ENCODE measurements around the gene BLM. TPM values are rescaled to one million over a fixed set of nuclear protein-coding genes. Genes with fewer than 3 reads are reported as not detected.

Gene BLM
- total and polyA plus RNA-seq, 10 of the 15 experiments (the other 5 are each of a cell fraction or from before 2014, with no cell fraction given), result 23.0 to 68.4 (median 43.9) TPM

DNA sequence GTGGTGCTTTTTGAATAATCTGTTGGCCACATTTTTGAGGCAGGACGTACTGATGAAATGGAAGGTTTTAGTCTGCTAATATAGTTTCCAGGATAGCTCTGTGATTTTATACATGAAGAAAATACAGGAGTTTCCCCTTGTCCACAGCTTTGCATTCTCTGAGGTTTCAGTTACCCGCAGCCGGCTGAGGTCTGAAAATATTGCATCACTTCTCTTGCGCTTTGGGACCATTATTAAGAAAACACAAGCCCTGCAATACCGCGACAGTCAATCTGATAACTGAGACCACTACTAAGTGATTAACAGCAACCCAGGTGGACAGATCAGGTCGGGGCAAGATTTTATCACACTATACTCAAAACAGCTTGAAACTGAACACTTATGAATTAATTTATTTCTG is 33.0 kb downstream of the BLM start (continued):
- TF ChIP-seq, protein P1, sequence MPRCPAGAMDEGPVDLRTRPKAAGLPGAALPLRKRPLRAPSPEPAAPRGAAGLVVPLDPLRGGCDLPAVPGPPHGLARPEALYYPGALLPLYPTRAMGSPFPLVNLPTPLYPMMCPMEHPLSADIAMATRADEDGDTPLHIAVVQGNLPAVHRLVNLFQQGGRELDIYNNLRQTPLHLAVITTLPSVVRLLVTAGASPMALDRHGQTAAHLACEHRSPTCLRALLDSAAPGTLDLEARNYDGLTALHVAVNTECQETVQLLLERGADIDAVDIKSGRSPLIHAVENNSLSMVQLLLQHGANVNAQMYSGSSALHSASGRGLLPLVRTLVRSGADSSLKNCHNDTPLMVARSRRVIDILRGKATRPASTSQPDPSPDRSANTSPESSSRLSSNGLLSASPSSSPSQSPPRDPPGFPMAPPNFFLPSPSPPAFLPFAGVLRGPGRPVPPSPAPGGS (IDR thresholded peaks at IDR 0.05; ENCODE audit: borderline replicate concordance, insufficient read depth, low read depth, low read length, poor library complexity, severe bottlenecking), result no peak
- TF ChIP-seq TCF3 (IDR thresholded peaks at IDR 0.05; ENCODE audit: borderline replicate concordance, insufficient read depth, low read depth, low read length), result no peak
- no peak for TF ChIP-seq EP300 (IDR thresholded peaks at IDR 0.05; ENCODE audit: borderline replicate concordance in 1 of 2, control insufficient read depth in 1 of 2, low read depth in 2 of 2, low read length in 2 of 2)
- TF ChIP-seq BMI1 (IDR thresholded peaks at IDR 0.05; ENCODE audit: borderline replicate concordance), result no peak
- no peak for TF ChIP-seq ASH2L (IDR thresholded peaks at IDR 0.05; ENCODE audit: borderline replicate concordance, low read depth)
- TF ChIP-seq, protein P2, sequence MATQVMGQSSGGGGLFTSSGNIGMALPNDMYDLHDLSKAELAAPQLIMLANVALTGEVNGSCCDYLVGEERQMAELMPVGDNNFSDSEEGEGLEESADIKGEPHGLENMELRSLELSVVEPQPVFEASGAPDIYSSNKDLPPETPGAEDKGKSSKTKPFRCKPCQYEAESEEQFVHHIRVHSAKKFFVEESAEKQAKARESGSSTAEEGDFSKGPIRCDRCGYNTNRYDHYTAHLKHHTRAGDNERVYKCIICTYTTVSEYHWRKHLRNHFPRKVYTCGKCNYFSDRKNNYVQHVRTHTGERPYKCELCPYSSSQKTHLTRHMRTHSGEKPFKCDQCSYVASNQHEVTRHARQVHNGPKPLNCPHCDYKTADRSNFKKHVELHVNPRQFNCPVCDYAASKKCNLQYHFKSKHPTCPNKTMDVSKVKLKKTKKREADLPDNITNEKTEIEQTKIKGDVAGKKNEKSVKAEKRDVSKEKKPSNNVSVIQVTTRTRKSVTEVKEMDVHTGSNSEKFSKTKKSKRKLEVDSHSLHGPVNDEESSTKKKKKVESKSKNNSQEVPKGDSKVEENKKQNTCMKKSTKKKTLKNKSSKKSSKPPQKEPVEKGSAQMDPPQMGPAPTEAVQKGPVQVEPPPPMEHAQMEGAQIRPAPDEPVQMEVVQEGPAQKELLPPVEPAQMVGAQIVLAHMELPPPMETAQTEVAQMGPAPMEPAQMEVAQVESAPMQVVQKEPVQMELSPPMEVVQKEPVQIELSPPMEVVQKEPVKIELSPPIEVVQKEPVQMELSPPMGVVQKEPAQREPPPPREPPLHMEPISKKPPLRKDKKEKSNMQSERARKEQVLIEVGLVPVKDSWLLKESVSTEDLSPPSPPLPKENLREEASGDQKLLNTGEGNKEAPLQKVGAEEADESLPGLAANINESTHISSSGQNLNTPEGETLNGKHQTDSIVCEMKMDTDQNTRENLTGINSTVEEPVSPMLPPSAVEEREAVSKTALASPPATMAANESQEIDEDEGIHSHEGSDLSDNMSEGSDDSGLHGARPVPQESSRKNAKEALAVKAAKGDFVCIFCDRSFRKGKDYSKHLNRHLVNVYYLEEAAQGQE (IDR thresholded peaks at IDR 0.05; ENCODE audit: low read depth, low read length), result no peak
- TF ChIP-seq NFIC (IDR thresholded peaks at IDR 0.05; ENCODE audit: low read depth, low read length), result peak; percentile 68; the same call in 1 of the 2 replicates
- TF ChIP-seq TARDBP (IDR thresholded peaks at IDR 0.05; ENCODE audit: borderline replicate concordance), result no peak
- no peak for TF ChIP-seq MEF2B (IDR thresholded peaks at IDR 0.05; ENCODE audit: partially characterized antibody, poor library complexity, severe bottlenecking)
- TF ChIP-seq HDAC6 (IDR thresholded peaks at IDR 0.05; ENCODE audit: unreplicated experiment), result no peak
- TF ChIP-seq FOS (IDR thresholded peaks at IDR 0.05; ENCODE audit: borderline replicate concordance, extremely low read depth, insufficient read length), result no peak
- TF ChIP-seq, protein P3, sequence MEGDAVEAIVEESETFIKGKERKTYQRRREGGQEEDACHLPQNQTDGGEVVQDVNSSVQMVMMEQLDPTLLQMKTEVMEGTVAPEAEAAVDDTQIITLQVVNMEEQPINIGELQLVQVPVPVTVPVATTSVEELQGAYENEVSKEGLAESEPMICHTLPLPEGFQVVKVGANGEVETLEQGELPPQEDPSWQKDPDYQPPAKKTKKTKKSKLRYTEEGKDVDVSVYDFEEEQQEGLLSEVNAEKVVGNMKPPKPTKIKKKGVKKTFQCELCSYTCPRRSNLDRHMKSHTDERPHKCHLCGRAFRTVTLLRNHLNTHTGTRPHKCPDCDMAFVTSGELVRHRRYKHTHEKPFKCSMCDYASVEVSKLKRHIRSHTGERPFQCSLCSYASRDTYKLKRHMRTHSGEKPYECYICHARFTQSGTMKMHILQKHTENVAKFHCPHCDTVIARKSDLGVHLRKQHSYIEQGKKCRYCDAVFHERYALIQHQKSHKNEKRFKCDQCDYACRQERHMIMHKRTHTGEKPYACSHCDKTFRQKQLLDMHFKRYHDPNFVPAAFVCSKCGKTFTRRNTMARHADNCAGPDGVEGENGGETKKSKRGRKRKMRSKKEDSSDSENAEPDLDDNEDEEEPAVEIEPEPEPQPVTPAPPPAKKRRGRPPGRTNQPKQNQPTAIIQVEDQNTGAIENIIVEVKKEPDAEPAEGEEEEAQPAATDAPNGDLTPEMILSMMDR (IDR thresholded peaks at IDR 0.05 in 2 of 3, conservative IDR thresholded peaks at IDR 0.05 in 1 of 3; ENCODE audit: control insufficient read depth in 2 of 3, extremely low read depth in 1 of 3, insufficient read depth in 1 of 3, low read depth in 3 of 3, low read length in 3 of 3), result no peak
- TF ChIP-seq, protein P4, sequence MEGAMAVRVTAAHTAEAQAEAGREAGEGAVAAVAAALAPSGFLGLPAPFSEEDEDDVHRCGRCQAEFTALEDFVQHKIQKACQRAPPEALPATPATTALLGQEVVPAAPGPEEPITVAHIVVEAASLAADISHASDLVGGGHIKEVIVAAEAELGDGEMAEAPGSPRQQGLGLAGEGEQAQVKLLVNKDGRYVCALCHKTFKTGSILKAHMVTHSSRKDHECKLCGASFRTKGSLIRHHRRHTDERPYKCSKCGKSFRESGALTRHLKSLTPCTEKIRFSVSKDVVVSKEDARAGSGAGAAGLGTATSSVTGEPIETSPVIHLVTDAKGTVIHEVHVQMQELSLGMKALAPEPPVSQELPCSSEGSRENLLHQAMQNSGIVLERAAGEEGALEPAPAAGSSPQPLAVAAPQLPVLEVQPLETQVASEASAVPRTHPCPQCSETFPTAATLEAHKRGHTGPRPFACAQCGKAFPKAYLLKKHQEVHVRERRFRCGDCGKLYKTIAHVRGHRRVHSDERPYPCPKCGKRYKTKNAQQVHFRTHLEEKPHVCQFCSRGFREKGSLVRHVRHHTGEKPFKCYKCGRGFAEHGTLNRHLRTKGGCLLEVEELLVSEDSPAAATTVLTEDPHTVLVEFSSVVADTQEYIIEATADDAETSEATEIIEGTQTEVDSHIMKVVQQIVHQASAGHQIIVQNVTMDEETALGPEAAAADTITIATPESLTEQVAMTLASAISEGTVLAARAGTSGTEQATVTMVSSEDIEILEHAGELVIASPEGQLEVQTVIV (IDR thresholded peaks at IDR 0.05; ENCODE audit: borderline replicate concordance, partially characterized antibody), result no peak
- TF ChIP-seq CBFB (IDR thresholded peaks at IDR 0.05; ENCODE audit: low read depth), result peak; percentile 70
- TF ChIP-seq EED (IDR thresholded peaks at IDR 0.05; ENCODE audit: low read depth), result peak; percentile 67
- peak; percentile 63; the same call in 1 of the 2 replicates for TF ChIP-seq CREB1 (IDR thresholded peaks at IDR 0.05; ENCODE audit: low read depth)
- TF ChIP-seq RAD21 (IDR thresholded peaks at IDR 0.05; ENCODE audit: insufficient read depth, low read depth, low read length), result 0 out of 2 replicates have a peak, but pooled peaks have one; percentile 16
- TF ChIP-seq, protein P5, sequence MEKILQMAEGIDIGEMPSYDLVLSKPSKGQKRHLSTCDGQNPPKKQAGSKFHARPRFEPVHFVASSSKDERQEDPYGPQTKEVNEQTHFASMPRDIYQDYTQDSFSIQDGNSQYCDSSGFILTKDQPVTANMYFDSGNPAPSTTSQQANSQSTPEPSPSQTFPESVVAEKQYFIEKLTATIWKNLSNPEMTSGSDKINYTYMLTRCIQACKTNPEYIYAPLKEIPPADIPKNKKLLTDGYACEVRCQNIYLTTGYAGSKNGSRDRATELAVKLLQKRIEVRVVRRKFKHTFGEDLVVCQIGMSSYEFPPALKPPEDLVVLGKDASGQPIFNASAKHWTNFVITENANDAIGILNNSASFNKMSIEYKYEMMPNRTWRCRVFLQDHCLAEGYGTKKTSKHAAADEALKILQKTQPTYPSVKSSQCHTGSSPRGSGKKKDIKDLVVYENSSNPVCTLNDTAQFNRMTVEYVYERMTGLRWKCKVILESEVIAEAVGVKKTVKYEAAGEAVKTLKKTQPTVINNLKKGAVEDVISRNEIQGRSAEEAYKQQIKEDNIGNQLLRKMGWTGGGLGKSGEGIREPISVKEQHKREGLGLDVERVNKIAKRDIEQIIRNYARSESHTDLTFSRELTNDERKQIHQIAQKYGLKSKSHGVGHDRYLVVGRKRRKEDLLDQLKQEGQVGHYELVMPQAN (conservative IDR thresholded peaks at IDR 0.05), result no peak

Measured in GM12878 (cell line).